Keratinocyte (primary cell): ENCODE data around the gene ABL2. TPM values are rescaled to one million over a fixed set of nuclear protein-coding genes. Genes with fewer than 3 reads are reported as not detected.

ENCODE experiments used
- DNase-seq: peaks from one replicate; pipeline ENCODE4 v3.0.0-alpha.2; 2011; ENCODE audit warnings: low read depth, missing footprints, low spot score
- FAIRE-seq: peaks from 2 replicates; lab custom pipeline; 2011; peaks lifted over from hg19 to GRCh38; lab: Jason Lieb, UNC
- H2AFZ ChIP-seq: 2 replicates; pipeline ENCODE4 v1.6.0; 2012; ENCODE audit warnings: low read length, control low read depth, inconsistent platforms; ENCODE audit not compliant: control insufficient read depth
- H3K27ac ChIP-seq: 2 replicates; pipeline ENCODE4 v1.5.1; 2011; ENCODE audit warnings: low read length; ENCODE audit not compliant: control insufficient read depth, insufficient read depth
- H3K27me3 ChIP-seq: 3 replicates; pipeline ENCODE4 v1.6.0; 2011; ENCODE audit warnings: low read length; ENCODE audit not compliant: control insufficient read depth, insufficient read depth; ENCODE audit errors: extremely low read depth
- H3K36me3 ChIP-seq, 2 experiments: 2 replicates in 1 of 2; 3 replicates in 1 of 2; pipeline ENCODE4 v1.5.1; 2011; ENCODE audit warnings: low read length in 2 of 2, mild to moderate bottlenecking in 1 of 2; ENCODE audit not compliant: control insufficient read depth in 2 of 2, insufficient read depth in 2 of 2; ENCODE audit errors: extremely low read depth in 1 of 2
- H3K4me1 ChIP-seq: 3 replicates; pipeline ENCODE4 v1.5.1; 2011; ENCODE audit warnings: low read length; ENCODE audit not compliant: control insufficient read depth, insufficient read depth; ENCODE audit errors: extremely low read depth
- H3K4me2 ChIP-seq: 3 replicates; pipeline ENCODE4 v1.6.0; 2011; ENCODE audit warnings: low read depth, low read length; ENCODE audit not compliant: control insufficient read depth, insufficient read depth; ENCODE audit errors: extremely low read depth
- H3K4me3 ChIP-seq, 3 experiments: fragments of 200-600 bp in 1 of 3; sonication (generic) in 1 of 3; 2 replicates in 2 of 3; 3 replicates in 1 of 3; pipeline ENCODE4 v1.5.1; 2011 to 2016; ENCODE audit warnings: low read length in 3 of 3, mild to moderate bottlenecking in 3 of 3, control low read depth in 2 of 3, inconsistent platforms in 1 of 3, low read depth in 1 of 3, mixed read lengths in 1 of 3, mixed run types in 1 of 3, moderate library complexity in 1 of 3; ENCODE audit not compliant: control insufficient read depth in 2 of 3, insufficient read depth in 2 of 3; ENCODE audit errors: extremely low read depth in 1 of 3
- H3K79me2 ChIP-seq: 2 replicates; pipeline ENCODE4 v1.6.0; 2012; ENCODE audit warnings: low read length; ENCODE audit not compliant: control insufficient read depth, insufficient read depth
- H3K9ac ChIP-seq: 3 replicates; pipeline ENCODE4 v1.6.0; 2011; ENCODE audit warnings: low read length; ENCODE audit not compliant: control insufficient read depth, insufficient read depth; ENCODE audit errors: extremely low read depth
- H3K9me1 ChIP-seq: 3 replicates; pipeline ENCODE4 v1.6.0; 2011; ENCODE audit warnings: low read length; ENCODE audit not compliant: control insufficient read depth, insufficient read depth; ENCODE audit errors: extremely low read depth
- H3K9me3 ChIP-seq: 2 replicates; pipeline ENCODE4 v1.5.1; 2012; ENCODE audit warnings: low read depth, low read length; ENCODE audit not compliant: control insufficient read depth
- H4K20me1 ChIP-seq: 3 replicates; pipeline ENCODE4 v1.6.0; 2011; ENCODE audit warnings: low read length; ENCODE audit not compliant: control insufficient read depth, insufficient read depth; ENCODE audit errors: extremely low read depth
- CTCF ChIP-seq, 3 experiments: IDR thresholded peaks in 1 of 3; conservative IDR thresholded peaks in 1 of 3; optimal IDR thresholded peaks in 1 of 3; 2 replicates in 2 of 3; 3 replicates in 1 of 3; pipeline versions ENCODE3 to v1.5.1; 2011; ENCODE audit warnings: low read length in 3 of 3, mild to moderate bottlenecking in 3 of 3, moderate library complexity in 2 of 3, control low read depth in 1 of 3, inconsistent platforms in 1 of 3; ENCODE audit not compliant: insufficient read depth in 2 of 3; ENCODE audit errors: extremely low read depth in 1 of 3
- EZH2 ChIP-seq: IDR thresholded peaks from one replicate; pipeline ENCODE4 v1.6.1; 2012; ENCODE audit warnings: inconsistent platforms, mild to moderate bottlenecking, low read length, moderate library complexity
- dilution Hi-C: fragments of 300-500 bp; cut with MboI; formaldehyde crosslinking; loops from one replicate; pipeline ENCODE4 v1.7.0; 2020; ENCODE audit warnings: low sequenced_read_pairs; ENCODE audit not compliant: extremely low pct_ligation_motif_present
- polyA plus RNA-seq, 5 experiments: library from polyadenylated mRNA; depleted of rRNA in 3 of 5; stranded (reverse) in 3 of 5; stranded (forward) in 1 of 5; unstranded in 1 of 5; fragments of >200 nt; gene quantifications; 1 replicate in 1 of 5; 2 replicates in 3 of 5; 3 replicates in 1 of 5; pipeline versions ENCODE4 v1.2.1 to v1.2.3, GENCODE V29; 2011 to 2012; ENCODE audit warnings: missing spikeins in 2 of 5, low read depth in 1 of 5, low replicate concordance in 1 of 5

ABL2 gene
- polyA plus RNA-seq, 1 donor (not counting 4 experiments of a cell fraction or from before 2014, with no cell fraction given): 37.6 TPM

- TF ChIP-seq EZH2 (no peak), CTCF (optimal IDR thresholded peaks at IDR 0.05 in 1 of 3, IDR thresholded peaks at IDR 0.05 in 1 of 3, conservative IDR thresholded peaks at IDR 0.05 in 1 of 3; ENCODE audit: extremely low read depth in 1 of 3, insufficient read depth in 2 of 3, low read length in 3 of 3) (no peak)
- Histone ChIP-seq H3K4me1 (no peaks in the 10 kb centered on the region), H3K9me3 (no peaks in the 10 kb centered on the region), H3K9me1 (no peaks in the 10 kb centered on the region), H3K4me2 (no peak overlapping the region), H3K9ac (no peak overlapping the region), H2AFZ (no peak overlapping the region), H3K27me3 (no peaks in the 10 kb centered on the region), H3K36me3 (no peaks in the 10 kb centered on the region), H3K4me3 (no peak overlapping the region), H4K20me1 (no peaks in the 10 kb centered on the region), H3K27ac (no peak overlapping the region), H3K79me2 (peaks cover 21% of the 10 kb centered on the region)
- no peak for FAIRE-seq
- dilution Hi-C loops: no loop called here
- no peak for DNase-seq
These were observed 41.6 kb downstream of the ABL2 start for GRCh38 chr1:179187735-179188471.

GRCh38 chr1:179187043-179187442, 42.4 kb downstream of the ABL2 start:
- no peak for TF ChIP-seq CTCF (optimal IDR thresholded peaks at IDR 0.05 in 1 of 3, IDR thresholded peaks at IDR 0.05 in 1 of 3, conservative IDR thresholded peaks at IDR 0.05 in 1 of 3; ENCODE audit: extremely low read depth in 1 of 3, insufficient read depth in 2 of 3, low read length in 3 of 3)
- TF ChIP-seq EZH2: no peak
- FAIRE-seq: no peak
- dilution Hi-C loops: no loop called here

More at GRCh38 chr1:179187043-179187442, 42.4 kb downstream of the ABL2 start:
- H3K4me3 ChIP-seq: no peak overlapping the region
- H3K79me2 ChIP-seq: peaks cover 17% of the 10 kb centered on the region
- no peak overlapping the region for H3K9ac ChIP-seq
- no peaks in the 10 kb centered on the region for H3K9me1 ChIP-seq
- no peaks in the 10 kb centered on the region for H3K9me3 ChIP-seq
- no peak for DNase-seq
- no peak overlapping the region for H3K27ac ChIP-seq
- no peaks in the 10 kb centered on the region for H3K27me3 ChIP-seq
- H3K36me3 ChIP-seq: no peaks in the 10 kb centered on the region
- no peaks in the 10 kb centered on the region for H3K4me1 ChIP-seq
- no peaks in the 10 kb centered on the region for H4K20me1 ChIP-seq
- no peak overlapping the region for H3K4me2 ChIP-seq
- no peak overlapping the region for H2AFZ ChIP-seq
